Epithelial cell of esophagus (primary cell): ENCODE results near the gene KCNMA1.

Experiments used
- DNase-seq: peaks from one replicate; pipeline ENCODE4 v3.0.0; 2010; ENCODE audit warnings: low read depth
- H3K4me3 ChIP-seq: 2 replicates; pipeline ENCODE4 v1.5.1; 2011; ENCODE audit warnings: mild to moderate bottlenecking, low read length, control low read depth
- CTCF ChIP-seq: IDR thresholded peaks from 2 replicates; pipeline ENCODE4 v1.5.1; 2011; ENCODE audit warnings: low read depth, mild to moderate bottlenecking, low read length, control low read depth, inconsistent platforms; ENCODE audit not compliant: insufficient read depth; ENCODE audit errors: missing control alignments

KCNMA1 gene

GRCh38 chr10:77247031-77247990, 390.3 kb downstream of the KCNMA1 start:
- no peak for TF ChIP-seq CTCF
- H3K4me3 ChIP-seq: no peak overlapping the region
- peak; percentile 18 for DNase-seq

- no peak for TF ChIP-seq CTCF
- peak; percentile 87 for DNase-seq
- H3K4me3 ChIP-seq: no peak overlapping the region
Observed at GRCh38 chr10:77245953-77246352, 391.7 kb downstream of the KCNMA1 start.

GRCh38 chr10:77244746-77245145, 392.9 kb downstream of the KCNMA1 start:
- H3K4me3 ChIP-seq: no peak overlapping the region
- no peak for DNase-seq
- TF ChIP-seq CTCF: no peak

- no peak for DNase-seq
- H3K4me3 ChIP-seq: no peak overlapping the region
- TF ChIP-seq CTCF: no peak
Observed at GRCh38 chr10:77244286-77244685, 393.3 kb downstream of the KCNMA1 start.

- DNase-seq: no peak
- no peak overlapping the region for H3K4me3 ChIP-seq
- no peak for TF ChIP-seq CTCF
Observed at GRCh38 chr10:77241350-77241725, 396.3 kb downstream of the KCNMA1 start.

- TF ChIP-seq CTCF: no peak
- no peak for DNase-seq
- H3K4me3 ChIP-seq: no peak overlapping the region
Observed at GRCh38 chr10:77240706-77241349, 396.8 kb downstream of the KCNMA1 start.
